Fibroblast of peridontal ligament (primary cell): Measurements from ENCODE around the gene HBG2.
"Not testable (repeated sequence)": the region's sequence is repeated elsewhere in the genome, so short reads cannot be mapped to it uniquely, and the experiment has no call there.

Experiments
- DNase-seq: peaks from one replicate; pipeline ENCODE4 v3.0.0-alpha.2; 2010; ENCODE audit errors: extremely low read depth

HBG2 gene

GRCh38 chr11:5249807-5250396 is 4.7 kb downstream of the HBG2 start, which contains the start of gene HBG1:
TSS of gene HBG1 (minus strand) at chr11:5249857. CDS start at chr11:5249804, 53 bp downstream.
- DNase-seq, result peak; percentile 43

DNA sequence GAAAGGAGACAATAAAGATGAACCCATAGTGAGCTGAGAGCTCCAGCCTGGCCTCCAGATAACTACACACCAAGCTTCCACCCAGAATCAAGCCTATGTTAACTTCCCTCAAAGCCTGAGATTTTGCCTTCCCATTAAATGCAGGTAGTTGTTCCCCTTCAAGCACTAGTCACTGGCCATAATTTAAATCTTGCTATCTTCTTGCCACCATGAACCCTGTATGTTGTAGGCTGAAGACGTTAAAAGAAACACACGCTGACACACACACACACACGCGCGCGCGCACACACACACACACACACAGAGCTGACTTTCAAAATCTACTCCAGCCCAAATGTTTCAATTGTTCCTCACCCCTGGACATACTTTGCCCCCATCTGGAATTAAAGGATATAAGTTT is 6.1 kb downstream of the HBG2 start:
- DNase-seq, result not testable (repeated sequence)

DNA sequence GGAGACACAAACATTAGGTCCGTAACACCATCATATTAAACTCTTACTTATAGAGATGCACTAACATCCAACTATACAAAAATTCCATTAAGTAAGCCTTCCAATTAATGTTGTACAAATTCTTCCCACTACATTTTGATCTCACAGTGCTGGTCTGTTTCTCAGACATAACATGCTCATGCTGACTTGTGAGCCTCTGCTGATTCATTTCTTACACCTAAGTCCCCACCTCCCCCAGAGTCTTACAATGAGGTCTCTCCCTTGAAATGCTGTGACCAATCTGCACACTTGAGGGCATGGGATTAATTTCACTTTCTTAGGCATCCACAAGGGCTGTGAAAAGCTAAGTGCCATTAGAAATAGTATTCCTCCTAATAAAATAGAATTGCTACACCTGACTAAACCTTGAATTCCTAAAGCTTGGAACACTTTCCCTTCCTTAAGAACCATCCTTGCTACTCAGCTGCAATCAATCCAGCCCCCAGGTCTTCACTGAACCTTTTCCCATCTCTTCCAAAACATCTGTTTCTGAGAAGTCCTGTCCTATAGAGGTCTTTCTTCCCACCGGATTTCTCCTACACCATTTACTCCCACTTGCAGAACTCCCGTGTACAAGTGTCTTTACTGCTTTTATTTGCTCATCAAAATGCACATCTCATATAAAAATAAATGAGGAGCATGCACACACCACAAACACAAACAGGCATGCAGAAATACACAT is 6.9 kb downstream of the HBG2 start:
- no peak for DNase-seq

DNA sequence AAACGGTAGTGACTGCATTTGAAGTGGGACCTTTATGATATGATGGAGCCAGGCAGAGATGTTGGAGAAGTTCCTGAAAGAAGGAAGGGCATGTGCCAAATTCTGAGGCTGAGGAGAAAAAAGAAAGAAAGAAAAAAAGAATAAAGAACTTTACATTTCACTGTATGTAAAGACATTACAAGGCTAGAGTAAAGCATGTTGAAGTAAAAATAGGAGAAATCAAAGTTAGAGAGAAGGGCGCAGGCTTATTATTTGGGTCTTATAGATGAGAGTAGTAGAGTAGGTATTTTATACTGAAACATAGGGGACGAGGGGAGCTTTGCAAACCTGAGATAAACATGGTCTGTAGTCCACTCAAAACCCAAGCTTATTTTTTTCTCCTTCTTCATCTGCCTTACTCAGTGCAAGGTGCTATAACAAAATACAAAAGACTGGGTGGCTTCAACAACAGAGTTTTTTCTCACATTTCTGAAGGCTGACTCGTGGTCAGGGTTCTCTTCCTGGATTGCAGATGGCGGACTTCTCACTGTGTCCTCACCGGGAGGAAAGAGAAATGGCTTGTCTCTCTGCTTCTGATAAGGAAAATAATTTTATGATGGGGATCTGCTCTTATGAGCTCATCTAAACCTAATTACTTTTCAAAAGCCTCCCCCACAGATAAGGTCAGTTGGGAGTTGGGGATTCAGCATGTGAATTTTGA is 7.7 kb downstream of the HBG2 start:
- DNase-seq, result no peak

DNA sequence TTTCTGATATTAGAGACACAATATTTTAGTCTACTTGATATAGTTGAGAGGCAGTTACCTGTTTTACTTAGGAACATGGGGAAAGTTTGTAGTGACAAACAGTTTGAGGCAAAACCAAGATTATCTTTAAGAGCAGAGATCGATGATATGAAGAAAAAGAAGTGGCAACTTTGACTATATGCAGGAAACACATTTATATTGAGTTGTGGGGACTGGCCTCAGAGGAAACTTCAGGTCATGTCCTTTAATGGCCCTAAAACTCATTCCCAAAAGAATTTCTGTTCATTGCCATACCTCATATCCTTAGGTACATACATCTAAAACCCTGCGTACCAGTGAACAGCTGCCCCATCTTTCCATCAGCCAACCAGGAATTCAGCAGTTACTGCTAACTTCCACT is 9.4 kb downstream of the HBG2 start:
- DNase-seq, result no peak

DNA sequence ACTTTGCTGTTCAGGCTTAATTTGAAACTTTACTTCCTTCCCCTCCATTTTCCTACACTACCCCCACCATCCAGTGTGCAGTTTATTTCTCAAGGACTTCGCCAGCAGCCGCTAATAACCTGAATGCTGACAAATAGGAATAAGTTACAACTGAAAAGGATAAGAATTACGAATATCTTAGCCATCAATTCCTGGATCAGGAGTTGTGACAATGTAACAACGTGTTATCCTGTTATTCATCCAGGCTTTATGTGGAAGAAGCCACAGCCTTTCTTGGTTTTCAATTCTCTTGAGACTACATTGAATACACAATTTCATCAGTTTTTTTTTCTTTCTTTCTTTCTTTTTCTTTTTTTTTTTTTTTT is 10.8 kb downstream of the HBG2 start:
- DNase-seq, result no peak

DNA sequence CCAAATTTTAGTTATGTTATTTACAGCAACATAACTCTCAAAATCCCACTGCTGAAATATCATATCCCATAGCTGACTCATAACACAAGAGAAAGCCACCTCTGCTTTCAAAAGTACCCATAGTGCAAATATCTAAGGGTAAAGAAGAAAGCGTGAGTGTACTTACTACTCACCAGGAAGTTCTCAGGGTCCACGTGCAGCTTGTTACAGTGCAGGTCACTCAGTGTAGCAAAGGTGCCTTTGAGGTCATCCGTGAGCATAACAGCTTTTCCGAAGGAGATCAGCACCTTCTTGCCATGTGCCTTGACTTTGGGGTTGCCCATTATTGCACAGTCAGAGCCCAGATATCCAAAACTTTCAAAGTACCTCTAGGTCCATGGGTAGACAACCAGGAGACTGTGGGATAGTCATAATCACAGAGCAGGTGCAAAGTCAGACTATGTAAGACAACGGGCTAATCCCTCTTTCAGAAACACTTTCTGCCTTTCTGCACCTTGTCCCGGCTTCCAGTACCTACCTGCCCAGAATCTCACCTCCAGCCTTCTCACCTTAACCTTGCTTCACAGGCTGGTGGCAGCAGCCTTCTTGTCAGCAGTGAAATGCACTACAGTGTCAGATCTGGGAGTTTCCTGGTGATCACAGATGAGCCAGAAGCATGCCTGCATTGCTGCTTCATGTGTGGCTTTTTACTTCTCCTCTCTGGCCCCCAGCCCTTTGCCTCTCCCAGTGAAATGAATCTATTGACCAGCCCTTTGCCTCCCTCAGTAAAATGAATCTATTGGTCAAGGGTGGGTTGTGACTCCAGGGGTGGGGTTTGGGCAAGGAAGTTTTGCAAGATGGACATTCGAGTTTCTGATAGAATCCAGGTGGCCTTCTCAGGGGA is 11.4 kb downstream of the HBG2 start:
- no peak for DNase-seq

GRCh38 chr11:5242208-5242607 is 12.4 kb downstream of the HBG2 start:
- no peak for DNase-seq

DNA sequence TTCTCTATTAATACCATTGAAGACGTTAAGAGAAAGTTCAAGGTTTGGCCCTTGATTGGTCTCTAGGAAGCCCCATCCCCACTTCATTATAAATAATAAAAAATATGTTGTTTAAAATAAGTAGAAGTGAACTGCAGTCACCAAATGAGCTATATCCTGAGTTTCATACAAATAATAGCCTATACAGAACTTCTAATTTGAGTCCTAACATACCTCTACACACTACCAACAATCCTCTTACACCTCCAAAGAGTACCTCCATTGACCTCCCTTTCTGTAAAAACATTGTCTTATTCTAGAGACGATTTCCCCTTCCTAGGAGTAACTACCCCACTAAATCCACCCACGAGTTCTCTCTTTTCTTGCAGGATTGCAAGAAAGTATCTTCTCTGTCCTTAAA is 13.1 kb downstream of the HBG2 start:
- DNase-seq, result no peak

- no peak for DNase-seq
Measured at GRCh38 chr11:5240458-5240857, 14.1 kb downstream of the HBG2 start.

DNA sequence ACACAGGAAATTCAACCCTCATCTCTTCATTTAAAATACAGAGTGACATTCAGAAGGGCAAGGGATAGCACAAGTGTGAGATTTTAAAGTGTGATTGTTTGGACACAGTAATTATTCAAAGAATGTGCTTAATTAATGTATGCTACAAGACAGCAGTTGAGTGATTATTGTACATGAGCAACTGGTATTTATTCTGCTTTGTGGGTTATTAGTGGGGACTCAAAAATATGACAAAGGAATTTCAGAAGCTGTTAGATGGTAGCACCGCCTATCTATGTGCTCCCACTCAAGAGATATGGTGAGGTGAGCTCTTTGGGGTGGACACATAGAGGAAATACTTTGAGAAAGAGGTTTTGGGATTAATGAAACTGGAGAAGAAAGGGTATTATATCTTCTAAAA is 14.5 kb downstream of the HBG2 start:
- no peak for DNase-seq

- DNase-seq, result no peak
Measured at GRCh38 chr11:5239046-5239445, 15.5 kb downstream of the HBG2 start.

GRCh38 chr11:5238486-5238885 is 16.1 kb downstream of the HBG2 start:
- DNase-seq, result no peak

- no peak for DNase-seq
Measured at GRCh38 chr11:5237420-5237819, 17.2 kb downstream of the HBG2 start.

DNA sequence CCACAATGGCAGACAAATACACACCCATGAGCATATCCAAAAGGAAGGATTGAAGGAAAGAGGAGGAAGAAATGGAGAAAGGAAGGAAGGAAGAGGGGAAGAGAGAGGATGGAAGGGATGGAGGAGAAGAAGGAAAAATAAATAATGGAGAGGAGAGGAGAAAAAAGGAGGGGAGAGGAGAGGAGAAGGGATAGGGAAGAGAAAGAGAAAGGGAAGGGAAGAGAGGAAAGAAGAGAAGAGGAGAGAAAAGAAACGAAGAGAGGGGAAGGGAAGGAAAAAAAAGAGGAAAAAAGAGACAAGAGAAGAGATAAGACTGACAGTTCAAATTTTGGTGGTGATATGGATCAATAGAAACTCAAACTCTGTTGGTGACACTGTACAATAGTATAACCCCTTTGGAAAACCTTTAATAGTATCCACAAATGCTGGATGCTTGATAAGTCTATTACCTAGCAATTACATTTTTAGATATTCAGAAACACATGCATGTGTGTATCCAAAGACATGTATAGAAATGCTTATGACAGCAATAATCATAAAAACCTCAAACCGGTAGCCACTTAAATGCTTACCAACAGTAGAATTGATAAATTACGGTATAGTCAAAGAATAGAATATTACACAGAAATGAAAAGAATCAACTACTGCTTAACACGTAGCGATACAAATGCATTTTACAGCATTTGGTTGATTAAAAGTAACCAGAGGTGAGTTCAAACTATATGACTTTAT is 19.1 kb downstream of the HBG2 start:
- no peak for DNase-seq

DNA sequence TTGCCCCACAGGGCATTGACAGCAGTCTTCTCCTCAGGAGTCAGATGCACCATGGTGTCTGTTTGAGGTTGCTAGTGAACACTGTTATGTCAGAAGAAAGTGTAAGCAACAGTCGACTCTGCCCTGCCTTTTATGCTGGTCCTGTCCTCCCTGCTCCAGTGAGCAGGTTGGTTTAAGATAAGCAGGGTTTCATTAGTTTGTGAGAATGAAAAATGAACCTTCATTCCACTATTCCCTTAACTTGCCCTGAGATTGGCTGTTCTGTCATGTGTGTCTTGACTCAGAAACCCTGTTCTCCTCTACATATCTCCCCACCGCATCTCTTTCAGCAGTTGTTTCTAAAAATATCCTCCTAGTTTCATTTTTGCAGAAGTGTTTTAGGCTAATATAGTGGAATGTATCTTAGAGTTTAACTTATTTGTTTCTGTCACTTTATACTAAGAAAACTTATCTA is 20.2 kb downstream of the HBG2 start, which contains the start of gene HBD:
Gene HBD, minus strand, starts transcription at position 103 of the 454 bp plus-strand sequence. Its CDS starts 50 bp downstream, at position 53.
- peak; percentile 61 for DNase-seq

- DNase-seq, result no peak
Measured at GRCh38 chr11:5233307-5233706, 21.3 kb downstream of the HBG2 start.

- no peak for DNase-seq
Measured at GRCh38 chr11:5232821-5233220, 21.8 kb downstream of the HBG2 start.

- no peak for DNase-seq
Measured at GRCh38 chr11:5232176-5232575, 22.4 kb downstream of the HBG2 start.

DNA sequence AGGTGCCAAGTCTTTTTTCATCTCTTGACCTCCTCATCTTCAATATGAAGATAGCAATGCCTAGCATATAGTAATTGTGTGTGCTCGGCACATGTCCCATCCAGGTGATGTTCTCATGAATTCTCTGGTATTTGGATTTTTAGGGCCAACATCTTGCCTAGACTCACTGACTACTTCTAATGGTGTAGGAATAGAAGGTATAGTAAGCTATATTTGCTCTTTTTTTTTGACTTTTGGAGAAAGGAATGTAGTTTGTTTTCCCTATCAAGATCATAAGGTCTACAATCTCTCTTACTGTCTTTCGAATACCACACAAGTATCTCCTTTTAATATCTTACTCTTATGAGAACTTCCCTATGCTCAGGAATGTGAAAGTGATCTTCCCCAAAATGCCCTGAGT is 23.5 kb downstream of the HBG2 start:
- no peak for DNase-seq

- no peak for DNase-seq
Measured at GRCh38 chr11:5230266-5230665, 24.3 kb downstream of the HBG2 start.
